Measurements from ENCODE around the gene MPL. TPM values are rescaled to one million over a fixed set of nuclear protein-coding genes. Genes with fewer than 3 reads are reported as not detected.

MPL gene
- total RNA-seq, 1 experiment from 2014 or later, result 0.15 TPM

GRCh38 chr1:43303471-43304313 is 33.9 kb upstream of the MPL start:
- no peaks in the 10 kb centered on the region for H3K36me3 Mint-ChIP-seq
- POLR2A ChIA-PET, result no interaction called here
- H3K4me1 Mint-ChIP-seq, result peaks cover 13% of the 10 kb centered on the region
- no peak for DNase-seq (ENCODE audit: low spot score)
- no peak overlapping the region for H3K4me3 Mint-ChIP-seq
- no peaks in the 10 kb centered on the region; the same call in 1 of the 2 replicates for H3K27me3 Mint-ChIP-seq (ENCODE audit: low read depth)
- no peaks in the 10 kb centered on the region for H3K9me3 Mint-ChIP-seq
- CTCF ChIA-PET, result interaction anchor here (0.7 to 1.0 kb wide), 3 partner anchors 18 to 110 kb away, joined by 3 read pairs; partner anchors contain the start of genes C1orf210 and CDC20
- no peak overlapping the region for H3K27ac Mint-ChIP-seq
- no peak for ATAC-seq
- no peak for TF ChIP-seq ARID4B (CRISPR knock-in tag; IDR thresholded peaks at IDR 0.05; ENCODE audit: borderline replicate concordance)
- peak; percentile 73 for TF ChIP-seq ZNF121 (CRISPR knock-in tag; IDR thresholded peaks at IDR 0.05)

- no peaks in the 10 kb centered on the region for H3K36me3 Mint-ChIP-seq
- POLR2A ChIA-PET, result no interaction called here
- TF ChIP-seq GABPB1 (CRISPR knock-in tag; IDR thresholded peaks at IDR 0.05), result no peak
- no peak for TF ChIP-seq ATF2 (CRISPR knock-in tag; IDR thresholded peaks at IDR 0.05; ENCODE audit: borderline replicate concordance, low read depth)
- TF ChIP-seq E2F5 (CRISPR knock-in tag; IDR thresholded peaks at IDR 0.05), result no peak
- no peak for TF ChIP-seq USF1 (CRISPR knock-in tag; IDR thresholded peaks at IDR 0.05)
- no peak for TF ChIP-seq ZBTB21 (CRISPR knock-in tag; IDR thresholded peaks at IDR 0.05; ENCODE audit: borderline replicate concordance)
- no peak for TF ChIP-seq TP53 (CRISPR knock-in tag; IDR thresholded peaks at IDR 0.05)
- no peak for TF ChIP-seq AFF4 (CRISPR knock-in tag; IDR thresholded peaks at IDR 0.05; ENCODE audit: borderline replicate concordance)
- TF ChIP-seq ATF3 (CRISPR knock-in tag; conservative IDR thresholded peaks at IDR 0.05), result no peak
- TF ChIP-seq MXD4 (CRISPR knock-in tag; IDR thresholded peaks at IDR 0.05; ENCODE audit: borderline replicate concordance), result no peak
- TF ChIP-seq TEAD1 (CRISPR knock-in tag; IDR thresholded peaks at IDR 0.05), result no peak
- no peak for TF ChIP-seq JUN (CRISPR knock-in tag; IDR thresholded peaks at IDR 0.05)
These were observed 33.3 kb upstream of the MPL start for GRCh38 chr1:43304314-43304681.

More at GRCh38 chr1:43304314-43304681, 33.3 kb upstream of the MPL start:
- H3K9me3 Mint-ChIP-seq, result no peaks in the 10 kb centered on the region
- DNase-seq (ENCODE audit: low spot score), result no peak
- H3K4me1 Mint-ChIP-seq, result peaks cover 7% of the 10 kb centered on the region; the same call in 1 of the 2 replicates
- H3K4me3 Mint-ChIP-seq, result no peak overlapping the region
- H3K27ac Mint-ChIP-seq, result peak overlapping the region; percentile 69; the same call in 1 of the 2 replicates
- no peaks in the 10 kb centered on the region; the same call in 1 of the 2 replicates for H3K27me3 Mint-ChIP-seq (ENCODE audit: low read depth)
- CTCF ChIA-PET, result no interaction called here
- no peak for ATAC-seq
